GM20000 (cell line): ENCODE results near the gene ANKMY1.

Source experiments
- DNase-seq: peaks from one replicate; pipeline ENCODE4 v3.0.0; 2012; ENCODE audit warnings: low spot score
- CTCF ChIP-seq: IDR thresholded peaks from 2 replicates; pipeline ENCODE4 v1.5.1; 2012; ENCODE audit warnings: mild to moderate bottlenecking, control low read depth; ENCODE audit errors: extremely low read depth, missing control alignments

The ANKMY1 gene

GRCh38 chr2:240530181-240530580 is 27.6 kb downstream of the ANKMY1 start:
- DNase-seq: no peak
- no peak for TF ChIP-seq CTCF

GRCh38 chr2:240529344-240529999 is 28.3 kb downstream of the ANKMY1 start:
- no peak for DNase-seq
- no peak for TF ChIP-seq CTCF

- TF ChIP-seq CTCF: no peak
- no peak for DNase-seq
These were observed 29.3 kb downstream of the ANKMY1 start for GRCh38 chr2:240528406-240529040.

GRCh38 chr2:240527153-240527750 is 30.5 kb downstream of the ANKMY1 start:
- DNase-seq: no peak
- TF ChIP-seq CTCF: no peak

- no peak for TF ChIP-seq CTCF
- DNase-seq: no peak
These were observed 31.3 kb downstream of the ANKMY1 start for GRCh38 chr2:240526521-240526920.

- no peak for TF ChIP-seq CTCF
- no peak for DNase-seq
These were observed 32.0 kb downstream of the ANKMY1 start for GRCh38 chr2:240525802-240526201.

- TF ChIP-seq CTCF: no peak
- no peak for DNase-seq
These were observed 32.6 kb downstream of the ANKMY1 start for GRCh38 chr2:240524963-240525718.
